Subcutaneous adipose tissue (tissue), 4 donors: ENCODE results near the gene FKBP2. TPM values are rescaled to one million over a fixed set of nuclear protein-coding genes. Genes with fewer than 3 reads are reported as not detected.

ENCODE experiments used
- CTCF ChIP-seq: fragments of 450-650 bp; IDR thresholded peaks from one replicate; pipeline ENCODE4 v1.5.1; 2016; ENCODE audit warnings: low read depth, mild to moderate bottlenecking, control low read depth, antibody characterized with exemption, moderate library complexity
- total RNA-seq, 4 donors: library from RNA; depleted of rRNA; stranded (reverse); fragments of >200 nt; gene quantifications; one replicate each; pipeline ENCODE4 v1.1.0, GENCODE V29; 2016

The FKBP2 gene
- total RNA-seq, 4 donors from 2014 or later: 32.0 to 40.9 (median 36.7) TPM

GRCh38 chr11:64225608-64226506 lies 15.0 kb upstream of the FKBP2 start, which contains the start of the genes NUDT22 and TRPT1:
TSS of gene NUDT22 (plus strand) at chr11:64226274. CDS start at chr11:64226653, 379 bp downstream.
TSS of gene TRPT1 (minus strand) at chr11:64226186. CDS start at chr11:64225860, 326 bp downstream.
- no peak for TF ChIP-seq CTCF

- TF ChIP-seq CTCF: no peak
These were observed 14.3 kb upstream of the FKBP2 start for GRCh38 chr11:64226507-64227051.

GRCh38 chr11:64227405-64227956 lies 13.4 kb upstream of the FKBP2 start:
- TF ChIP-seq CTCF: no peak

GRCh38 chr11:64229090-64229743 lies 11.7 kb upstream of the FKBP2 start:
- no peak for TF ChIP-seq CTCF

GRCh38 chr11:64229744-64230170 lies 11.1 kb upstream of the FKBP2 start:
- TF ChIP-seq CTCF: no peak

GRCh38 chr11:64230171-64230984 lies 10.5 kb upstream of the FKBP2 start, which contains the start of gene DNAJC4:
TSS of gene DNAJC4 (plus strand) at chr11:64230548. CDS start at chr11:64230855, 307 bp downstream.
- no peak for TF ChIP-seq CTCF
